HG03135 (cell line): ENCODE results near the gene DLGAP4.

ENCODE experiments used
- ATAC-seq: cut with Tn5 transposase; IDR thresholded peaks from one replicate; pipeline ENCODE4 v1.9.1; 2021; ENCODE audit warnings: mild to moderate bottlenecking, moderate library complexity; ENCODE audit not compliant: unreplicated experiment

The DLGAP4 gene

DNA sequence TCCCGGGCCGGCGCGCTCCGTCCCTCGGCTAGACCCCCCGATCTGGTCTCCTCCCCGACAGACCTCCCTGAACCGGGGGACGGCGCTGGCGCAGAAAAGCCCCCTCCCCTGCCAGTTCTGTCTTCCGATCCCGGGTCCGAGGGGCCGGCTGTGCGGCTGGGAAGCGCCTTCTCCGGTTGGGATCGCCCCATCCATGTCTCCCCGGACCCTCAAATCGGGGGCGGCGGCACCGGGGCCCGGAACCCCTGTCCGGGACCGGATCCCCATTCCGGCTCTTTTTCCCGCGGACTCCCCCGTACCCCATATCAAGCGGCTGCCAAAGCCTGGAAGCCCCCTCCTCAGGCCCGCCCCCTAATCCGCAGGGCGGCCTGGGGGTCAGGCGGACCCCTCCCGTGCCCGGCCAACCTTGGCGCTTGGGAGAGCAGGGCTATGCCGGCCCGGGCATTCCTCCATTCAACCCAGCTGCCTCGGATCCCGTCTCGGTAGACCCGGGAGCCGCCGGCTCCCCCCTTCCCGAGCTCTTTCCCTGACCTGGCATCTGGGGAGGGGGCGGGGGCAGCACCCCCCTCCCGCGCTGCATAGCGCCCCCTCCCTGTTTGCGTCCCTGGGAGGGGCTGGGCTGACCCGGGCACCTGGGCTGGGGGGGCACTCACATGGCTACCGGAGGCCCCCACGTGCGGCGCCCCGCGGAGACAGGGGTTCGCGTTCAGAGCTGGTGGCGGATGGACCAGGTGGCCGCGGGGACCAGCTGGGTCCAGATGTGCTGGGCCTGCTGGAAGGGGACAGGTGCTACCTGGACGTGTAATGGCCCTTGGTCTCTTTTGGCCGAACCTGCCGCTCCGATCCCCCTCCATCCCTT is 643 bp downstream of the DLGAP4 start:
- no peak for ATAC-seq

DNA sequence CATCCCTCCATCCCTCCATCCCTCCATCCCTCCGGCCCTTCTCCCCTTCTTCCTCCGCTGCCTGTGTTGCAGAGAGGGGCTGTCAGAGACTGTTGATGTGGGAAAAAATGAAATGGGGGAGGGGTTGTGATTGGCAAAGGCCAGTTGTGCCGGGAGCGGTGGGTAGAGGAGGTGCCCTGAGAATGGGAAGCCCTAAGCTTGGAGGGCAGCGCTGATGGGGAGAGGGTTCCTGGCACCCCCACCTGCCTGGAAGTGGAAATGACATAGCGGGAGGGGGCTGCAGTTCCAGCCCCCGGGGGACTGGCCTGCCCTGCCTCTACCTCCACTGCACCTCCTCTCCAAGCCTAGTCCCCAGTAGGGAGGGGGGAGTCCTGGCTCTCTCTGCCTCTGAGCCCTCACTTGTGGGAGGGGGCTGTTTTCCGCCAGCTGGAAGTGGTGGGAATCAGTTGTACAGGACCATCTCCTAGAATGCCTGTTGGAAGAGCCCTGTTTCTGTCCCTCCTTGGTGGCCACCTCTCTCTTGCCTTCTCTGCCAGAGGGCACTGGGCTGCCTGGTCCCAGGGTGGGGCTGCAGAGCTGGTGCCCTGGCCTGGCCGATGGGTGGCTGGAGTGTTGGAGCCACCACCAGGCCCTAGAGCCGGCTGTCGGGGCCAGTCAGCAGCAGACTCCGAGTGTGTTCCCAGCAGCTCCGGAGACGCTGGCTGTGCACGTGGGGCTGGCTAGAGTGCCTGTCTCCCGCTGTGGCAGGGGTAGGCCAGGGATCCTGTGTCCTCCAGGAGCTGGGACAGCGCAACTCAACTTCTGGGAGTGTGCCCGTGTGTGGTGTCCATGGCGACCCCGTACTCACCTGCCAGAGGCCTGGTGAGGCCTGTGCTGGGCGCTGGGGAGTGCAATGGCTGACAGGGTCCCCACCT is 1.5 kb downstream of the DLGAP4 start:
- no peak for ATAC-seq

DNA sequence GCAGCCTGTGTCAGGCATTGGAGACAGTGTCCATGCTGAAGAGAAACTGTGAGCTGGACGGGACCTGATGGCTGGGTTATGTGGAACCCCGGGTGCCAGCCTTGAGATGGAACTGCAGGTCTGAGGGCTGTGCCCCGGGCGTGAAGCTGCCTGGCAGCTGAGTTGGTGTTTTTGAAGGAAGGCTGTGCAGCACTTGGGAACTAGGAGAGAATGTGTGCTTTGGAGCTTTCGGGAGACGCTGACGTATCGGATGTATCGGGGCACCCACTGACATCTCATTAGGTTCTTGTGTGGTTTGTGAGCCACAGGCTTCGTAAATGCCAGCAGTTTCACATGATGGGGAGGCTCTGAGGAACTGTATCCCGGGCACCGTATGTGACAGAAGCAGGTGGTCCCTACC is 2.2 kb downstream of the DLGAP4 start:
- ATAC-seq: no peak

DNA sequence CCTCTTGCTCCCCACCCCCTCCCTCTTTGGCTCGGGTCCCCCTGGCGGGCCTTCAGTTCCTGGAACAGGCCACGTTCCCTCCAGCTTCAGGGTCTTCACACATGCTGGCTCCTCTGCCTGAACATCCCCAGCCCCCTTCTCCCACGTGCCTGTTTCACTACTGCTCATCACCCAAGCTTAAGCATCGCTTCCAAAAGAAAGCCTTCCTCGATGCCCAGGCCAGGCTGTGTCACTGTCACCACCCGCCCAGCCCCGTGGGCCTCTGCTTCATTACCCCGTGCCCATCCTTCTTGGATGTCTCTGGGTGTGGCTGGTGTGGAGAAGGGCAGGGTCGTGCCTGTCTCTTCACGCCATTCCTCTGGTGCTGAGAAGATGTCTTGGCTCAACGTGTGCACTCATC is 2.8 kb downstream of the DLGAP4 start:
- no peak for ATAC-seq

DNA sequence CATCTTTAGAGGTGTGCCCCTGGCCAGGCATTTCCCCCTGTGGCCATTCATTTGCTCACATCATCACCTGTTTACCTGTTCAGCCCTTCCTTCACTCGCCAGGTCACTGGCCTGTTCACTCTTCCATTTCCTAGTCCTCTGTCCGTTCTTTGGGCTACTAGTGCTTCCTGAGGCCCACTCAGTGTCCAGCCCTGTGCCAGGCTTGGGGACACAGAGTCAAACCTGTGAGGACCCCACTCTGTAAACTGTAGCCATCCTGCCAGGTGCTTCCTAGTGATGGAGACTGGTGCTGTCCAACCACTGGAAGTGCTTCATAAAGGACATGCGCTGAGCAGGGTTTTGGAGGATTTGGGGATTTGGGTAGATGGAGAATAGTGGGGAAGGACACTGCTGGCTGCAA is 3.5 kb downstream of the DLGAP4 start:
- no peak for ATAC-seq

DNA sequence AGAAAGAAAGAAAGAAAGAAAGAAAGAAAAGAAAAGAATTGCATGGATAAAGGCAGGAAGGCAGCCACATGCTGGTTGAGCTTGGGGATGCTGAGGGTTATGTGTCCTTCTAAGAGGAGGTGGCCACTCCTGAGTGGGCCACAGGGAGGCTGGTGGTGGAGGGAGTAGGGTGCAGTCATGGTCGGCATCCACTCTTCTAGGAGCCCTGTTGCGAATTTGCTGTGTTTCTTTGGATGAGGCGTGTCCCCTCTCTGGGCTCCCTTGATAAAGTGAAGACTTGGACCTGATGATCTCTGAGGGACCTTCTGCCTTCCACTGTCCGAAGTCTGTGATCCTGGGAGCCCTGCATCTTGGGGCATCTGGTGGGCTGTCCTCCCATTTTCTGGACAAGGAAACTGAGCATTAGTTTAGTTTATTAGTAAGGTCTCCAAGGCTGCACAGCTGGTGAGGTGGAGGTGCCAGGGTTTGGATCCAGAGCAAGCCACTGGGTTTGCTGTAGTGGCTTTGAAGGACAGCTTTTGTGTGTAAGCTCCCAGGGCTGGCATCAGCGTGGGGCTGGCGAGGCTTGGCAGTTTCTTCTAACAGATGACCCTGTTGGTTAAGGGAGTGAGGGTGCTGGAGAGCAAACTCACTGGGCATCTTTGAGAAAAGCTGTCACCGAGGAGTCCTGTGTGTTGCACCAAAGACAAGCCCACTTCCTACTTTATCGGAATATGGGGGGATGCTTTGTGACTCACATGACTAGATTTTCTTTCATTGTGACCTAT is 4.3 kb downstream of the DLGAP4 start:
- ATAC-seq: no peak

DNA sequence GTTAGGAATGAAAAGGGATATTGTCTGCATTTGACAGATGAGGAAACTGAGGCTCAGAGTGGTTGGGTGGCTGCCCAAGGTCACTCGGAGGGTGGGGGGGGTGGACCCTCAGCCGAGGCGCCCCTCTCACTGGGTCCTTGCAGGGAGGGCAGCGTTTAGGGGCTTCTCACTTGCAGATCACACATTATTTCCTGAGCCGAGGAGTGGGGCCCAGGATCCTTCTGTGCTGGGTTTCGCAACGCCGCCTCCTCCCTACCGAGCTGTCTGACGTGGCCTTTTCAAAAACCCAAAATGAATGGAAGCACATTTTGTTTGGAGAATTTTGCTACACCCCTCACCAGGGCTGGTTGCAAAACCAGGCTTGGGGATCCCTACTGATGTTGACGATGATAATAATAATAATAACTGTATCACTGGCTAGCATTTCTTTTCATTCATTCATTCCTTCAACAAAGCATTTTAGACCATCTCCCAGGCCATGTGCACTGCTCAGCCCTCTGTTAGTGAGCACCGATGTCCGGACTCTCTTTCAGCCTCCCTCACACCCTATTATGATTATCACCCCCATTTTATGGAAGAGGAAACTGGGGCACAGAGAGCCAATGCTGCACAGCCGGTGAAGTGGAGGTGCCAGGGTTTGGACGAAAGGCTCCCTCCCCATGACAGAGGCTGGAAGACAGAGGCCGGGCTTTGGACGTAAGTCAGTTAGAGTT is 5.2 kb downstream of the DLGAP4 start:
- ATAC-seq: no peak

DNA sequence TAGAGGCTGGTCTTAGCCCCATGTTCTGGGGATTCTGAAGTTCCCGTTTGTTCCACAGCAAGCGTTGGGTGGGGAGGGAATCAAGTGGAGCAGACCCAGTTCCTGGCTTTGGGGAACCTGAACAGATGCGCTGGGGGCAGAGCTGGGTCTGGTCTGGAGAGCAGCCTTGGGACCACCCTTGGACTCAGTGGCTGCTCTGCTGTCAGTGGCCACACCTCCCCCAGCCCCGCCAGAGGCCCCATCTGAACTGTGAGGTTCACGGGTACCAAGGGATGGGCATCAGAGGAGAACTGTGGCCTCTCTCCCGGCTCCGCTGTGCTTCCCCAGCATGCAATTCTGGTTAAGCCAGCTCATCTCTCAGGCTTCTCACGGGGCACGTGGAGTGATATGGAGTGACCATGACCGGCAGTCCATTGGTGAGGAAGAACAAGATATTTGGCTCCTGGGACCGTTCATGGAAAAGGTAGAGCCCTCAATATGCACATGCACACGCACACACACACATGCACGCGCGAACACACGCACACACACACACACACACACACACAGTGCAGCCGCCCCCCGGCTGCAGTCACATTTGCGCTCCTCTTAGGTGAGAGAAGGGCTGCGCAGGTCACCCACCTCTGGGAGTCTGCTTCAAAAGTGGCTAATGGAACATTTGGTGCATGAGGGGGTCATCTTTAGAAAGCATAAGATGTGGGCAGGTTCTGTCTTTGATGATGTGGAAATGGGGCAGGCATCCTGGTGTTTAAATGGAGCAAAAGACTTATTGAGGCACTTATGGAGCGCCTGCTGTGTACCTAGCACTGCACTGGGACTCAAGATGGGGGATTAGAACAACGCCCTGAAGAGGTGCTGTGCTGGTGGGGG is 6.0 kb downstream of the DLGAP4 start:
- ATAC-seq: no peak

DNA sequence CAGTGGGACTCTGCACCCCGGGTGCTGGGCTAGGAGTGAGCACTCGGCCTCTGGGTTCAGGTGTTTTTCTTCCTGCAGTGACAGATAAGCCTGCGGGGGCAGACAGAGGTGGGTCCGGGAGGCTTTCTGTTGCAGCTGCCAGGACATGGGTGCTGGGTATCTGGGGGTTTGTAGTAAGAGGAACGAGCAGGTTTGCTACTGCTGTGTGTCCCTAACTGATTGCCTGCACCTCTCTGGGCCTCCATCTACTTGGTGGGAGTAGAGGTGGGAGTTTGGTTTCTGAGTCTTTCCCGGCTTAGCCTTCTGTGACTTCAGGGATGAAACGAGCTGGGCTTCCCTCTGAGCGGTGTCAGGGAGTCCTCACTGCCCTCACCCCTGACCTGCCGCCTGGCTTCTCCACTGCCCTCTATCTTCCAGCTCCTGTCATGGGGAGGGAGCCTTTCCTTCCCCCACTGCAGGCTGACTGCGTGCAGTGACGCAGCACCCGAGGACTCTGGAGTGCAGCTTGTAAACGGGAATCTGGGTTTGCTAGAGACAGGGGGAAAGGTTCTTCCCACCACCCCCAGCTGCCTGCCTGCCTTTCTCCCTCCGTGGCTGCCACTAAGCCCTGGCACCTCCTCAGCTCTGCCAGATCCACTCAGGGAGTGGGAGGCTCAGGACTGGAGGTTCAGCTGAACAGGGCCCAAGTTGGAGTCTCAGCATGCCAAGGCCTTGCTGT is 6.7 kb downstream of the DLGAP4 start:
- ATAC-seq: no peak

DNA sequence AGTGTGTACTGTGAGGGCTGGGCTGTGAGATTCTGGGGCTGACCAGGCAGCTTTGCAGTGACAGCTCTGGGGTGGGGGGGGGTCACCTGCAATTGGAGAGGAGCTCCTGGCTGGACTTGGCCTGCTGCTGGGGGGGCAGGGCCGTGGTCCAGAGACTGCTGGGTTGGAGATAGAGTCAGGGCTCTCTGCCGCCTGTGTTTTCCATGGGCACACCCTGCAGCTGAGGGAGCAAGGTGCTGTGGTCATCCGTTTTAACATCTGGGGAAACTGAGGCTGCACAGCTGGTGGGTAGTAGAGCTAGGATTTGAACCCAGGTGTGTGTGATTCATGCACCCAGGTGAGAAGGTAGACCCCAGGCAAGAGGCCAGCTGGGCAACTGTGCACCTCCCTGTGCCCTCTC is 7.3 kb downstream of the DLGAP4 start:
- no peak for ATAC-seq

DNA sequence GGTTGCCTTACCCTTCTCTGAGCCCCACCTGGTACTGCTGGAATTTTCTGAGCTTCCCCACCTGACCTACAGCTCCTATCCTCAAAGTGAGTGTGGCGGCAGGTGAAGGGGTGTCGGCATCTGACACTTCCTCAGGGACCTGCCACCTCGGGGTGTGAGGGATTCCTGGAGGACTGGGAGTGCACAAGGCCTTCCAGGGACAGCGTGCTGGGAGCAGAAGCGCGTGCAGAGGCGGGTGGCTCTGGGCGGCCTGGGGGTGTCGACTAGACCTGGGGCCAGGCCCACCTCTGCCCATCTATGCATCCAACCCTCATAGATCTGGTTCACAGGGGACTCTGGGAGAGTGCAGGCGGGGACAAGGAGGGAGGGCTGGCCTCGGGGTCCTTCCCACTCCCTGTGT is 7.8 kb downstream of the DLGAP4 start:
- ATAC-seq: no peak

DNA sequence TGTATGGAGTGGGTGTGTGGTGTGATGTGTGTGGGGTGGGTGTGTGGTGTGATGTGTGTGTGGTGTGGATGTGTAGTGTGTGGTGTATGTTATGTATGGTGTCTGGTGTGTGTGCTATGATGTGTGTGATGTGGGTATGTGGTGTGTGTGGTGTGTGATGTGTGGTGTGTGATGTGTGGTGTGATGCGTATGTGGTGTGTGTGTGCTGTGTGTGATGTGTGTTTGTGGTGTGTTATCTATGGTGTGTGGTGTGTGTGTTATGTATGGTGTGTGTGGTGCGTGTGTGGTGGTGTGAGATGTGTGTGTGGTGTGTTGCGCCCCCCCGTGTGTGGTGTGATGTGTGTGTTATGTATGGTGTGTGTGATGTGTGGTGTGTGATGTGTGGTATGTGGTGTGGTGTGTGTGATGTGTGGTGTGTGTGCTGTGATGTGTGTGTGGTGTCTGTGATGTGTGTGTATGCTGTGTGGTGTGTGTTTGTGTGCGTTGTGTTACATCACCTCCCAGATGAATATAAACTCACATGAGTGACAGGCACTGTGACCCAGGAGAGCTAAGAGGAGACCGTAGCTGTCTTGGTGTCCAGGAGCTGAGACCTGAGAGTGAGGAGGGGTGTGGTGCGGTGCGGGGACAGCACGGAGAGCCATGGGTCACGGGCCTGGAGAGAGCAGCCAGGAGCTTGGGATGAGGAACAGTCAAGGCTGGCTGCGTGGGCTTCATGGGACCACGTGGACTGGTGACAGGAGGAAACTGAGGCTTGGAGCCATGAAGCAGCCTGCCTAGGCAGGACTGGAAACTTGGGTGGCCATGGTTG is 8.8 kb downstream of the DLGAP4 start:
- ATAC-seq: no peak

DNA sequence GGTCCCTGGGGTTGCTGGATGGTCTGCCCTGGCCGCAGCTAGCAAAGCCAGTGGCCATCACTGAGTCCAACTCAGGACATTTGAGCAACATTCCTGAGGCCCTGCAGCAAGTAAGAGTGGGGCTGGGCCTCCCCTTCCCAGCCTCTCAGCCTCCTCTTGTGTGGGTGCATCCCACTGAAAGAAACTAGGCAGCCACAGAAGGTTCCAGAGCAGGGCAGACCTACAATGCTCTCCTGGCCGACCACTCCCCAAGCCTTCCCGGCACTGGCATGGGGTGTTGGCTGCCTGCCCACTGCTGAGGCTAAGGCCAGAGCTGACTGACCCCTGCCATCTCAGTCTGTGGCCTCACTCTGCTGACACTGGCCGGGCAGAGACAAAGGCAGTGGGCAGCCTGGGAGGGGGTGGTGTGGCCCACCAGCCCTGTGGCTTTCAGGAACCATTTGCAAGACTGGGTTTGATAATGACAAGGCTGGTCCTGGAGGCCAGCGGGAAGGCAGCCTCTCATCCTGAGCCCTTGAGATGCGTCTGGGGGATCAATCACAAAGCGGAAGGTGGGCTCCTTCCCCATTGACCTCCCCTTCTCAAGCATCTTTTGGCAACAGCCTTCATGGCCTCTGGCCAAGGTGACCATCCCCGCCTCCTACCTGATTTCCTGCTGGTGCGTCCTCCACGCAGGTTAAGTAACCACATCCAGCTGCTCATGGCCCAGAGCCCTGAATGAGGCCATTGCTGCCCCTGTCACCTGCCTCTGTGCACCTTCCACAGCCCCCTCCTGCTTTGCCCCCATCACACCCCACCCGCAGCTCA is 9.6 kb downstream of the DLGAP4 start:
- no peak for ATAC-seq

DNA sequence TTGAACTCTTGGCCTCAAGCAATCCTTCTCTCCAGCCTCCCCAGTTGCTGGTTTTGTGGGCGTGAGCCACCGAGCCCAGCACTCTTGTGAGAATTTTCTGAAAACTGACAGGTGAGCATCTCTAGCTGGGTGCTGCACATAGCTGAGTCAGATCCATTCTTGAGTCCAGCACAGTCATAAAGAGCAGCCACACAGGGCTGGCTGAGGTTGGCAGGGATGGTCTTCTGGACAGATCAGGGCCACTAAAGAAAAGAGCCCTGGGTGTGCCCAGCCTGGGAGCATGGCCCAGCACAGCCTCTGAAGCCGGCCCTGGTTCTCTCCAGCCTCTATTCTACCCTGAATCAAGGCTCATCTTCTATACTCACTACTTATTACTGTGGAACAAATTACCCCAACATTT is 11.5 kb downstream of the DLGAP4 start:
- no peak for ATAC-seq

DNA sequence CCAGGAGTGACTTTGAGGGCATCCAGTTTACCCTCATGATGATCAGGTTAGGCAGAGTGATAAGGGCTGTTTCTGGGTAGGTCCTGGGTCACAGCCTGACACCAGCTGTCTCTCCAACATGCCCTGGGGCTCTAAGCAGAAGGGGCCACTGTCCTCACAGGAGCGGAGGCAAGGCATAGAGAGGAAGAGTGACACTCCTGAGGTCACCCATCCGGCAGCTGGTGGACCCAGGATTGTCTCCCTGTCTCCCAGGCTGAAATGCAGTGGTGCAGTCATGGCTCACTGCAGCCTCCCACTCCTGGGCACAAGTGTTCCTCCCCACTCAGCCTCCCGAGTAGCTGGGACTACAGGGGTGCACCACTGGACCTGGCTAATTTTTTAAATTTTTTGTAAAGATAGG is 12.0 kb downstream of the DLGAP4 start:
- ATAC-seq: no peak

DNA sequence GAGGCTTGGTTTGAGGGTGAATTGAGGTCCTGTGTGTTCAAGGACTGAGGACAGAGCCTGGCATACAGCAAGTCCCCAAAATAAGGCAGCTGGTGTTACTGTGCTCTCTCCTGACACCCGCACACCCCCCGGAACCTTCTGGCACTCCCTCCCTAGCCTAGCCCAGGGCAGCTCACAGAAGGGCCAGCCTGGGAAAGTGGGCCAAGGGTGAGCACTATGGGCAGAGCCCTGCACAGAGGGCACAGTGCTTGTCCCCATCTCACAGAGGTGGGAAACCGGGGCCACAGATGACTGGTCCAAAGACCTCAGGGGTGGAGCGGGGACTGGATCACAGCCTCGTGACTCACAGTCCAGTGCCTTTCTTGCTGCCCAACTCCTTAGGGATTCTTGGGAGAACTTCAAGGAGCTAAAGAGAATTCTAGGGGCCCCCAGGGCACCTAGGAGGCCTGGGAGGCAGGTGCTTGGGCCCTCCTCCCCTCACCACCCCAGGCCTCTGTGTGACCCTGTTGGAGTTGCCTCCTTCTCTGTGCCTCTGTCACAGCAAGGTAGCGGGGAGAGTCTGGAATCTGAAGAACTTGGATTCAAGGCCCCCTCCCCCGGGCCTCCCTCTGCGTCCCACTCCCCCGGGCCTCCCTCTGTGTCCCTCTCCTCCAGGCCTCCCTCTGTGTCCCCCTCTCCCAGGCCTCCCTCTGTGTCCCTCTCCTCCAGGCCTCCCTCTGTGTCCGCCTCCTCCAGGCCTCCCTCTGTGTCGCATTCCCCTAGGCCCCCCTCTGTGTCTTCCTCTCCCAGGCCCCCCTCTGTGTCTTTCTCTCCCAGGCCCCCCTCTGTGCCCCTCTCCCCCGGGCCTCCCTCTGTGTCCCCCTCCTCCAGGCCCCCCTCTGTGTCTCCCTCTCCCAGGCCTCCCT is 13.5 kb downstream of the DLGAP4 start:
- ATAC-seq: no peak
